Activated T-helper 9 cell treated with anti-CD3 and anti-CD28 coated beads, Interleukin-2, amount 50 U/mL, for 16 hours (primary cell): Measurements from ENCODE around the gene CREBRF.
"Not testable (repeated sequence)": the region's sequence is repeated elsewhere in the genome, so short reads cannot be mapped to it uniquely, and the experiment has no call there.

Experiments used
- DNase-seq: peaks from one replicate; pipeline ENCODE4 v3.0.0-alpha.2; 2020; ENCODE audit warnings: low read depth

Gene CREBRF

DNA sequence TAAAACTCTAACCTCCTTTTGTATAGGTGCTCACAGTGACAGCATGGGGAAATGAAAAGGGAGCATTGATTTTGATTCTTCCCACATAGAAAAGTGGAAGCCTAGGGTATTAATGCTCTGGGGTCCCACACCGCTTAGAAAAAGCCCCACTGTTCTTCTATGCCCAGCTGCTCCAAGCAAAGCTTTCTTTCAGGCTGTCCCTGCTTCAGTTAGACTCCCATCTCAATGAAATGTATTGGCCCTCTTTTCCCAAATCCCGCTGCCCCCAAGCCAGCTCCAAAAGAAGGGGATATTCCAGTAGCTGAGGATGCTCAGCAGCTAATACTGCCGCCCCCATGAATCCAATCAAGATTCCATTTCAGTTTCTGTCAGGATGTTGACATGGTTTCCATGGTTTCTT lies 17.0 kb upstream of the CREBRF start:
- DNase-seq: no peak

GRCh38 chr5:173039964-173040363 lies 16.2 kb upstream of the CREBRF start:
- no peak for DNase-seq

DNA sequence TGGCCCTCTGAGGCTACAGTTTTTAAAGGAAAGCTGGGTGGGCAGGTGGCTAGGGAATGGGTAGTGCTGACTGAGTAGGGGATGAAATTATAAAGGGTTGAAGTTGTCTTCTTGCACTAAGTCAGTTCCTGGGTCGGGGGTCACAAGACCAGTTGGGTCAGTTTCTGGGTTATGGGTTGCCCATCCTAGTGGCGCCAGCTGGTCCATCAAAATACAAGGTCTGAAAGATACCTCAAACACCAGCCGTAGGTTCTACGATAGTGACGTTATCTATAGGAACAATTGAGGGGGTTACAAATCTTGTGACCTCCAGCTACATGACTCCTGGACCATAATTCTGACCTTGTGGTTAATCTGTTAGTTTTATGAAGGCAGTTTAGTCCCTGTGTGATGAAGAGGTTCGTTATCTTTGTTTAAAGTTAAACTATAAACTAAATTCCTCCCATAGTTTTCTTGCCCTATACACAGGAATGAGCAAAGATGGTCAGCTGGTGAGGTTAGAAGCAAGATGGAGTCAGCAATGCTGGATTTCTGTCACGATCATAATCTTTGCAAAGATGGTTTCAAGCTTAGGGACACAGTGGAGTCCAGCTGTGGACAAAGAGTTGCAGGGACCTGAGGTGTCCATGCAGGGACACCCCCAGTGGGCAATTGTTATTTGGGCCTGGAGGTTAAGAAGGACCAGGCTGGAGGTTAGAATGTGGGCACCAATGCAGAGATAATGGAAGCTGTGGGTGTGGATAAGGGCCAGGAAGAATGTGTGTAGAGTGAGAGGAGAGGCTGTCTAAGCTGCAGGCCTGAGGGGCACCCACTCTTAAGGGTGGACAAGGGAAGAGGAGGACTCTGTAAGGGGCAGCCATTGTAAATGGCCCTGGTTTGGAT lies 14.0 kb upstream of the CREBRF start:
- no peak for DNase-seq

DNA sequence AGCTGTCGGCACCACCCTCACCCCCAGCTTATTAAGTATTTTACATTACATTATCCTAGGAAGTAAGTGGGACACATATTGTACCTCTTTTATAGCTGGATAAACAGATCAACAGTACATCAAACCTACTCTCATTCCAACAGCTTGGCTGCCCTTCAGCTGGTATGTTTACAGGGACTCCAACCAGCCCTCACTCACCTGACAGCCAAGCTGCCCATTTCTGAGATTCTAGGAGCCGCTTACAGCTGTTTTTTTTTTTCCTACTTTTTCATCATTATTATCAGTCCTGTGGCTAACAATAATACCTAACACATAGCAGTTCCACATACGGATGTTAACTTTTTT lies 13.4 kb upstream of the CREBRF start:
- DNase-seq: no peak

GRCh38 chr5:173045474-173045873 lies 10.7 kb upstream of the CREBRF start:
- DNase-seq: no peak

- DNase-seq: not testable (repeated sequence)
Measured at GRCh38 chr5:173047096-173047837, 8.9 kb upstream of the CREBRF start.

DNA sequence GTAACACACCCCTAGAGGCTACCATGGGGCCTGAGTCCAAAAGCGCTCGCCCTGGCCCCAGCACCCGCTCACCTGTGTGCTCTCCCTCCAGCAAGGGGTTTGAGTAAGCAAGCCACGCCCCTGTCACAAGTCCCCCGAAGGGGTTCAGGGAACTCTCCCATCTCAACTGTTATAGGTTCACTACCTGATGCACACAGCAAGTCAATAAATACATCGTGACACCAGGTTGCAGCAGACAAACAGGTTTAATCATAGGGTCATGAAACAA lies 8.4 kb upstream of the CREBRF start:
- no peak for DNase-seq

DNA sequence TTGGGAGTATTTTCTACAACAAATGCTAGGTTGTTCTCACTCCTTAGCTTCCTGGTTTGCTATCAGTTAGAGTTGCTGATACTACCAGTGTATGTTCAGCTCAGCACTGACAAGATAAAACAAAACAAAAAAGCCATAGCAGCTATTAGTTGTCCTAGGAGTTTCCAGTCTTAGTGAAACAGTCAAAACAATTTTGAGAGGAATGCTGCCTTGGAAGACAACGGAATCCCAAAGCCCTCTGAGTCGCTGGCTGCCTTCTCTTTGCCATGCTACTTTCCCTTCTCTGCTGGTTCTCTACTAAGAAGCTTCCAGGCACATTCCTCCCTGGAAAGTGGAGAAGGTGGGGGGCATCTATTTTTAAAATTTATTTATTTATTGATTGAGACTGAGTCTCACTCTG lies 5.4 kb upstream of the CREBRF start:
- no peak for DNase-seq

GRCh38 chr5:173051746-173052145 lies 4.4 kb upstream of the CREBRF start:
- DNase-seq: no peak

DNA sequence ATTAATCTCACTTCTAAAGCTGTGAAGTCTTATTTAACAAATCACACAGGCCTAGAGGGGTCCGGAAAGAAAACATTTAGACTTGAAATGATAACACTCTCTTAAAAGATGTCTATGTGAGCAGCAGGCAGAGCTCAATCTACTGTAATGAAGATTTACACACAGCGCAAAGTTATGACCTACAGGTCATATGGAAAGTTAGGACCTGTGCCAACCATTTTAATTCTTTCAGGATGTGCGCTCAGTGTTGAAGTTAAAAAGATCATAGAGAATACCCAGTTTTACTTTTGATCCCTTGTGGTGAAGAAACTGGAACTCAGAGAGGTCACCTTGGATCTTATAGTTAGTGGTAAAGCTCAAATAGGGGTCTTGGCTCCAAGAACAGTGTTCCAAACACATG lies 3.1 kb upstream of the CREBRF start:
- DNase-seq: no peak

DNA sequence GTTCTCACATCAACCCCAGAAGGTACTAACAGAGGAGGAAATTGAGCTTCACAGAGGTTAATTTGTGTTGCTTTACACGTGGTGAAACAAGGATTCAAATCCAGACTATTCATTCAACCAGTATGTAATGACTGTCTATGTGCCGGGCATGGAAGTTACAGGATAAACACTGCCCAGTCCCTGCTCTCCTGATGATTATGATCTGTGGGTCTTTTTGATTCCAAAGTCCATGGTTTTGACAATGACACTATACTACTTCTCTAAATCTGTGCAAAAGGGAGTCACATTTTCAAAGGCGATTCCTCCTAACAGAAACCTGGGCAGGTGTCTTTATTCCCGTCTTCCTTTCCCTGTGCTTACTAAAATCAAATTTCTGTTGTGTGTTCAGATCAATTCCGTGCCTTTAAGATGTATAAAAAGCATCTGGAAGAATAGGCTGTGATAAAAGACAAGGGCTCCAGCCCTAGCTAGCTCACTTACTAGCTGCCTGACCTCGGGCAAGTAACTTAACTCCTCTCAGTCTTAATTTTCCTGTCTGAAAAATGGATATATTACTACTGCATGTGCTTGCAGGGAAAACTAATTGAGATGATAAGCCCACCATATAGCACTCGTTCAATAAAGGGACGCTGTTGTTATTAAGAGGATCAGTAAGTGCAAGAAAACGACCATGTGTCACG lies 970 bp upstream of the CREBRF start:
- DNase-seq: no peak

DNA sequence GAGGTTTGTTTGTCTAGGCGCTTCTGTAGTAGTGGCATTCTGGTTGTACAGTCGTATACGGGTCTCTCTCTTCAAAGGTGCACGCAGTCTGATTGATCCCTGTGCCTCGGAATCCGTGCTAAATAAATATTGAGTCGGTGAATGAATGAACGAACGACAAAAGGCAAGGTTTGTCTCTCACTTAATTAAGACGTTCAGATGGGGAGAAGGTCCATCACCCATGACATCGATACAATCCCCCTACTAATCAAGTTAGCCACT lies 500 bp upstream of the CREBRF start:
- no peak for DNase-seq

- no peak for DNase-seq
Measured at GRCh38 chr5:173056783-173057061, 570 bp downstream of the CREBRF start.

DNA sequence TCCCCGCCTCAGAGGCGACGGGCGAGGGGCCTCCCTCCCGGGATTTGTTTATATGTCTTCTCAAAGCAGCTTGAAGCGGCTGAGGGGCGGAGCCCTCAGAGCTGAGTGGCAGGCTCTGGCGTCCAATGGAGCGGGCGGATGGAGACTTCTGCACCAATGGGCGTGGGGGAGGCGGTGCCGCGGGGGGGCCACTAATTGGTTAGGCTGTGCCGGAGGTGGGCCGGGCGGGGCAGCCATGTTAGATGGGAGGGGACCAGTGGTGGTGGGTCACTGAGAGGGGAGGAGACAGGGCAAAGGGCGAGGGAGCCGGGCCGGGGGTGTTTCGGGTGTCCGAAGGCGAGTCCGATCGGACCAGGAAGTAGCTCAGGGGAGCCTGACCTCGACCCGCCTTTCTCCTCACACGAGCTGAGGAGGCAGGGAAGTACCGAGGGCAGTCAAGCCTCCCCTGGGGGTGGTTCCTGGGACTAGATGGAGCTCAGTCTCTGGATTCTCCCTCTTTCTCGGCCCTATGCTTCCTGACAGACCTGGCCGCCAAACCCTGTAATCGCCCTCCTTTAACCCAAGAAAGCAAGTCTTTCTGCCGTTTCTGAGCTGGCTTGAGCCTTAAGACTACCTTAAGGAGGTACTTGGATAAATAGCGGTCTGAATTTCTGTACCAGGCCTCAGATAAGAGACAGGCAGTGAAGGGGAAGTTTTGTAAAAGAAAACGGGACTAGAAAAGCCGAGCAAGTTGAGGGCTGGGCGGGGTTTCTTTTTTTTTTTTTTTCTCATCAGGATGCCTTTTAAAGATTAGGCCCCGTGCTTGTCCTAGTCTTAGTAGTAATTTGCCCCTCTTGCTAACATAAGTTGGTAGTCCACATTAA lies 1.1 kb downstream of the CREBRF start:
- DNase-seq: peak; percentile 99

DNA sequence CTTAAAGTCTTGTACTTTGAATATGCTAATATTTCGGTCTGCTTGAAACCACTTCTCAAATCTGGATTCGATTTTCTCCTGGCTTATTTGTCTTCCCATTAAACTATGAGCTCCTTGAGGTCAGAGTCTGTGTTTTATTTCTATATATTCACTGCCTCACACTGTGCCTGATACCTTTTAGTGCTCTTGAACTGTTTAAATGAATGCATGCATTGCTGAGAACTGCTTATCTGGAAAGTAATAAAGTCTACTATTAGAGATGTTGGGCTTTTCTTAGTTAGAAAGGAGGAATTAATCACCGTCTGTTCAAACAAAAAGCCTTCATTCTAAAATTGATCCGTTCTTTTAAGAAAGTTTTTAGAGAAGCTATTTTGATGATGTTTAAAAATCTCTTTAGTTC lies 6.0 kb downstream of the CREBRF start:
- no peak for DNase-seq

DNA sequence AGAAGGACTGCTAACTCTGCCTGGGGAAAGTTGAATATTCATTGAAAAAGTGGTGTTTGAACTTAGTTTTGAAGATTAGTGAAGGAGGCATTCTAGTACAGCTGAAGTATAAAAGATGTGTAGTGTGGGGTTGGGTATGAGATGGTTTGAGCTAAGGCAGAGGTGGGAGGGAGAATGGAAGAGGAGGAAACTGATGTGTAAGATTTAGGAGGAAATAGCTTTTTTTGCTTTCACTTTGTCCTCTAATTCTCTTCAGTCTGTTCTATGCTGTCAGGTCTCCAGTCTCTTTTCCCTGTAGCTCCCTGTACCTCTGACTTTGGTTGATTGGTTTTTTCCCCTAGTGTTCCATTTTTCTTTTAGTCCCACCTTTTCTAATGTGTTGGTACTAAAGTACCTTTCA lies 9.0 kb downstream of the CREBRF start:
- no peak for DNase-seq

DNA sequence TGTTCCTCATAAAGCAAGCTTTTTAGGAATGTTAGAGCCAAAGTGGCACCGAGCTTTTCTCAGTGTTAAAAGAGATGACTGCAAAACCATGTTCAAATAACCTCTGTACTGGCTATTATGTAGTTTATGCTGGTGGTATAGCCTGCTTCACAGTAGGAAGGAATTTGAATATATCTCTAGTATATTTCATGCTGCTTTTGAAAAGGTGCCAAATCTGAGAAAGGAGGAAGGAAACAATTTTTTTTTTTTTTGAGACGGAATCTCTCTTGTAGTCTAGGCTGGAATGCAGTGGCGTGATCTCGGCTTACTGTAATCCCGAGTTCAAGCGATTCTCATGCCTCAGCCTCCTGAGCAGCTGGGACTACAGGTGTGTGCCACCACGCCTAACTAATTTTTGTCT lies 13.5 kb downstream of the CREBRF start:
- DNase-seq: no peak

- DNase-seq: no peak
Measured at GRCh38 chr5:173075137-173075843, 19.1 kb downstream of the CREBRF start.

DNA sequence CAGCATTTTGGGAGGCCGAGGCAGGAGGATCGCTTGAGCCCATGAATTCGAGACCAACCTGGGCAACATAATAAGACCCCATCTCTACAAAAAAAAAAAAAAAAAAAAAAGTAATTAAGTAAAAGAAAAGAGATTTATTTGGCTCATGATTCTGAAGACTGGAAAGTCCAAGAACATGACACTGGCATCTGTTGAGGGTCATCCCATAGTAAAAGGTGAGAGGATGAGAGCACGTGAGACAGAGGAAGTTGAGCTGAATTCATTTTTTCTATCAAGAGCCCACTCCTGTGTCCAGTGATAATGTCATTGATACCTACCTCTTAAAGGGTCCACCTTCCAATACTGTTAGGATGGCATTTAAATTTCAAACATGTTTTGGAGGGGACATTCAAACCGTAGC lies 19.8 kb downstream of the CREBRF start:
- DNase-seq: no peak

- DNase-seq: not testable (repeated sequence)
Measured at GRCh38 chr5:173076471-173076870, 20.3 kb downstream of the CREBRF start.

DNA sequence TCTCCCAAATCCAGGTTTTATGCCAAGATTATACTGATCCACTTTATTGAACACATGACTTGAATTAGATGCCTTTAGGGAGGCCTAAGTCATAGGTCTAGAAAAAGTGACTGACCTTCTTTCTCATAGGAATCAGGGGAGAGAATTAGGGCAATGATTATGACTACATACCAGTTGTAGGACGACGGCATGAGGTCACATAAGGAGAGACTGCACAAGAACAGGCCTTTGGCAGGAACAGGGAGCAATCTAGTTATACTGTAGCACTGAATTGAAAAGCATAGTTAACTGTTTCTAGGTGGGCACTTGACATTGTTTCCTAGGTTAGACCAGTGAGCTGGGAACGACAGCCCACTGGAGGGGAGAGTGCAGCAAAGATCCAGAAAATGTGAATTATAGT lies 22.7 kb downstream of the CREBRF start:
- no peak for DNase-seq

DNA sequence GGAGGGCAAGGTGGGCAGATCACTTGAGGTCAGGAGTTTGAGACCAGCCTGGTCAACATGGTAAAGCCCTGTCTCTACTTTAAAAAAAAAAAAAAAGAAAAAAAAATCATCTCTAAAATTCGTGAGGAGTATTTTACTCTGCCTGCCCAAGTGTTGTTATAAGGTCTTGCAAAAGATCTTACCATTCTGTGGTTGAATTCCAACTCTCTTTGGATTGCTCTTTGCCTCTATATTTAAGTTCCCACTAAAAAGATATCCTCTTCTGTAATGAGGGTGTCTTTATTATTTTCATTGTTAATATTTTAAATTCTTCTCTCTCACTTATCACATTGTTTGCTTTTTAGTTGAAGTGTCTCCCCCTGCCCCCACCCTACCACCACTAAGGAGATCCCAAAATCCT lies 33.4 kb downstream of the CREBRF start:
- no peak for DNase-seq
